ENCODE results near the gene CROCC2.

The CROCC2 gene

DNA sequence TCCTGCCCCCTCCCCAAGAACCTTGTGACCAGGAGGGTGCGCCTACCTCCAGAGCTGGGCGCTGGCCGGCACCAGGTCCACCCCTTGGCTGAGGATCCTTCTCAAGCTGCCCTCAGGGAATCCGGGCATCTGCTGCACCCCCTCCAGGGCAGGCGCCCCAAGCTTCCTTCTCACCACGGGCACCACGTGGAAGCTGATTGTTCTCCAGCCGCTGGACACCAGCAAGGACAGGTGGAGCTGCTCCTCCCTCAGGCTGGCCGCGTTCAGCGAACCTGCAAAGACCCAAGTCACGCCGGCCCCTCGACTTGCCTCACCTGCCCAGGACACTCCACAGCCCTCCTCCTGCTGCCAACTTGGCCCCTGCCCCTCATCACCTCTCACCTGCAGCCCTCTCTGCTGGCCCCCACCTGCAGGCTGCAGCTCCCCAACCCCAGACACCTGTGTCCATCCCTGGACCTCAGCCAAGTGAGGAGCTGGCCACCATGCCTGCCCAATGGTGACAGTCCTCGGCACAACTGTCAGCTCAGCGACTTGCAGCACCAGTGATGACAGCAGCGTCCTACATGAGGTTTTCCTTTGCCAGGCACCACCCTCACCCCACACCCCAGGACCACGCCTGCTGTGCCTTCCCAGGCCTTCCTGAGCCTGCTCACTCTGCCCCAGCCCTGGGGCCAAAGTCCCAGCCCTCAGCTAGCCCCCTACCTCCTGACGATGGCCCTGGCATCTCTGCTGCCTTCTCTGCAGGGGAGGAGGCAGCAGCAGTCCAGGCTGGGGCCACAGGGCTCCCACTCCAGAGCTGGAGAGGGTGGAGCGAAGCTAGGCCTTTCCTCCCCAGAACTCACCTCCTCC is 14.4 kb upstream of the CROCC2 start:
- DNase-seq (ENCODE audit: low read depth) = no peak

DNA sequence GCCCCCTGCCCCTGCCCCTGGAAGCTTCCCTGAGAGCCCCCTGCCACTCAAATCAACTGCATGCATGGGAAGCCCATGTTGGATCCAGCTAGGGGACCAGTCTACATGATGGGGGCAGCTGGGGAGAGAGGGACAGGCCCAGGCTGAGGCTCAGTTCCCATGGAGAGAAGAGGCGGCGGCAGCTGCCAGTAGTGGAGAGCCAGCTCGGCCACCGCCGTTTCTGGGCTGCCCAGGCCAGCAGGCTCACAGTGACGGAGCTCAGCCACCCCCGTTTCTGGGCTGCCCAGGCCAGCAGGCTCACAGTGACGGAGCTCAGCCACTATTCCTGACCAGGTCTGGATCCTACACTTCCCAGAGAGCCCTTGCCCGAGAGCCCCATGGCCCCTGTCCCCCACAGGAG is 13.8 kb upstream of the CROCC2 start:
- no peak for DNase-seq (ENCODE audit: low read depth)

DNA sequence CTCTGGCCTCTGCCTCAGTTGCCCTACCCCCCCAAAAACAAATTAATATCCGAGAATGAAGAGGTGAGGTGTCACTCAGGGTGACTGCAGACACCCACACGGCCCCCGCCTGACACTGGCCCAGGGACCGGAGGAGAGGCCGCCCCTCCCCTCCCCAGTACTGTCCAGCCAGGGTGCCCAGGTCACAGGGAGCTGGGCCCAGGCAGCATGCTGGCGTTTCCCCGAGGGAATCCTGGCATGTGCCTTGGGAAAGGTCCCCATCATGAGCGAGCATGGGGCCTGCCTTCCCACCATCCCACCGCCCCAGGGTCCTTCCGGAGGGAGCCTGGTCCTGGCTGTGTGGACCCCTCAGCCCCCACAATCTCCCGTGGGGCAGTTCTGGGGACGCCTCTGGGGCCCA is 13.2 kb upstream of the CROCC2 start:
- no peak for DNase-seq (ENCODE audit: low read depth)

DNA sequence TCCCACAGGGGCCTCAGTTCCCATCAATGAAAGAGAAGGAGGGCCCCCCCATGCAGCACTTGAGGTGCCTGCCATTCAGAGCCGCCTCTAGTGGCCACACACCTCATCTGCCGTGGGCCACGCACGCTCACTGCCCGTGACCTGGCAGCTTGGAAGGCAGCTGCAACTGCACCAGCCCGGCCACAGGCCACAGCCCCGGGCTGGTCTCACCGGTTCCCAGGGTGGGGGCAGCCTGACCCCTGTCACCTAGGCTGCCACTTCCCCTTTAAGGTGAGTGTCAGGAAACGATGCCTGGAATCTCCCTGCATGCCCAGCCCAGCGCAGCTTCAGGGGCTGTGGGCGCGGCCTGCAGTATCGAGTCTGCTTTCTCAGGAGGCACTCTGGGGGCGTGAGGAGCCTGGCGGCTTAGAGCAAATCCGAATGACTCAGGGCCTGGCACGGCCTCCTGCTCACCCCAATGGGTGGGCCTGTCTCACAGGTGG is 12.7 kb upstream of the CROCC2 start:
- no peak for DNase-seq (ENCODE audit: low read depth)

DNA sequence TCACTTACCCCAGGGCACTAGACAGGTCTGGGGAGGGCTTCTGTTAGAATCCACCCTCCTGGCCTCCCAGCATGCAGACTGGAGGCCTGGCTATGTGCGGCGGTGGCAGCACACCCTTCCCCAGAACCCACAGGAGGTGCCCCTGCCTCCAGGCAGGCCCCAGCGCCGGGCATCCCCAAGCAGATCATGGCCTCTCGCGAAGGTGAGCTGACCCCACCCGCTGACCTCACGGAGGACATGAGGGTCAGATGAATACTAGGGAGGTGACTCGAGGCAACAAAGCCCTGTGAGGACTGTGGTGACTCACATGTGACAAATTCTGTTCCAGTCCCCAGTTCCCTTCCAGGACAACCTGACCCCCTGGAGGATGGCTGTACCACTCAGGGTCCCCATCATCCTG is 12.1 kb upstream of the CROCC2 start:
- no peak for DNase-seq (ENCODE audit: low read depth)

DNA sequence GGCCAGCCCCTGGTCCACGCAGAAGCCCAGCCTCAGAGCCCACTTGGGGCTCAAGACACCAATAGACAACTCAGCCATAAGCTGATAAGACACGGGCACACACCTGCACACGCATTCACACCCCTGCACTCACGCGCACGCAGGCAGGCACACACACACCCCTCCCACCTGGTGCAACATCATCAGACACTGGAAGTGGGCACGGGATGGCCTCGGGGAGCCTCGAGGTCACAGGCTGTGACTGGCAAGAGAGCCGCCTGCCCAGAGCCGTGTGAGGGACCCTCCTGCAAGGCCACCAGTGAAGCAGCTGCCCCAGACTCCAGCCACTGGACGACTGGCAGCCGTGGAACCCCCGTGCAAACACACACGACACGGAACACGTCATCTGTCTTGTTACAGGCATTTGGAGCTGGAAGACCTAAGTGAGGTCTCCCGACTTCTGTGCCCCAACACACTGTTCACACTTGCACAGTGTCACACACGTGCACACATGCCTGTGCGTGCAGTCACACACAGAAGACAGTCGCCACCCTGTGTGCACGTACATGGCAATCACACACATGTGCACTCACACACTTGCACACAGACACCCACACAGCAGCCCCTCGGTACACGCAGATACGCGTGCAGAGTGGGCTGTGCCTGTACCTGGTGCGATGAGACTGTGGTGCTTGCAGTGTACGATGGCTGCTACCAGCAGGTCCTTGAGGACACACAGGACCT is 11.1 kb upstream of the CROCC2 start:
- DNase-seq (ENCODE audit: low read depth) = no peak

DNA sequence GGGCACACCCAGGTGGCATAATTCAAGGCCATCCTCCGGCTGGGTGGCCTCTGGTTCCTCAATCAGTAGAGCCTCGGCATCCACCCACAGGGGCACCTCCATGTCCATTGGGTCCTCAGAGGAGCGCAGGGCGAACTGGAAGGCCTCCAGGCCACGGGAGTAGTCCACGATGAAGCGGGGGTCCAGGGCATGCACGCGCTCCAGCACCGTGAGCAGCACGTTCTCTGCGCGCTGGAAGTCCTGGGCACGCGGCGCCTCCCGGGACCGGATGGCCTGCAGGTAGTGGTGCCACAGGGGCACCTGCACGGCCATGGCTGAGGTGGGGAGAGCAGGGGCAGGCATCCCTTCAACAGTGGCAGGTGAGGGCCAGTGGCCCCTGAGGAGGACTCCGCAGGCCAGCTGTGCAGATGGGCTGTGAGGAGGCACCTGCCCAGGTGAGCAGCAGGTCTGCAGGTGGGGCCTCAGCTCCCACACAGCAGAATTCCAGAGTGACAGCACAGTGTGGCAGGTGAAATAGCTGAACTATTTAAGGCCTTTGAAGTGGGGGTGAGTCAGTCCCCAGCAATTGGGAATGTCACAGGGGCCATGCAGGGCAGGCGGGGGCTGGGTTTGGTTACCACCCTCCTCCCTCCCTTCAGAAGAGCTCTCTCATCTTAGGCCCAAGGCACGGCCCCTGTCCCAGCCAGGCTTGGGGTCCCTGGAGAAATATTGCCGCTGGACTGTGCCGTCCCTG is 10.3 kb upstream of the CROCC2 start, which contains the start of gene MAB21L4:
TSS of gene MAB21L4 (minus strand) at position 501 of the 733 bp plus-strand sequence. CDS start at position 342, 159 bp downstream.
- DNase-seq (ENCODE audit: low read depth) = no peak

DNA sequence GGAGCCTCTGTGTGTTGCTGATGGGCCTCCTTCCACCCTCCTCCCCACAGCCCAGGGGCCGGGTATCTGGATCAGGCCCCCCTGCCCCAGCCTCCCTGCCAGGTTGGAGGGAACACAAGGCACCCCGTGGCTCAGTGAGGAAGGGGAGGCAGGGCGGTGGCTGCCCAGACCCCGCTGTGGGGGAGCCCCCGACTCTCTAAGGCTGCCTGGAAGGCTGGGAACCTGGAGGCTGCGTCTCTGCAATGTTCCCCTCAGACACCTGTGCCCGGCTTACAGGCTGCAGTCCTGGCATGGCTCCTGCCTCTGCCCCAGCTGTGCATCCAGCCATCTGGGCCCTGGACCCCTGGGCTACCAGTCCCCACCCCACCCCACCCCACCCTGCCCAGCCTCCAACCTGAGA is 9.7 kb upstream of the CROCC2 start:
- no peak for DNase-seq (ENCODE audit: low read depth)

DNA sequence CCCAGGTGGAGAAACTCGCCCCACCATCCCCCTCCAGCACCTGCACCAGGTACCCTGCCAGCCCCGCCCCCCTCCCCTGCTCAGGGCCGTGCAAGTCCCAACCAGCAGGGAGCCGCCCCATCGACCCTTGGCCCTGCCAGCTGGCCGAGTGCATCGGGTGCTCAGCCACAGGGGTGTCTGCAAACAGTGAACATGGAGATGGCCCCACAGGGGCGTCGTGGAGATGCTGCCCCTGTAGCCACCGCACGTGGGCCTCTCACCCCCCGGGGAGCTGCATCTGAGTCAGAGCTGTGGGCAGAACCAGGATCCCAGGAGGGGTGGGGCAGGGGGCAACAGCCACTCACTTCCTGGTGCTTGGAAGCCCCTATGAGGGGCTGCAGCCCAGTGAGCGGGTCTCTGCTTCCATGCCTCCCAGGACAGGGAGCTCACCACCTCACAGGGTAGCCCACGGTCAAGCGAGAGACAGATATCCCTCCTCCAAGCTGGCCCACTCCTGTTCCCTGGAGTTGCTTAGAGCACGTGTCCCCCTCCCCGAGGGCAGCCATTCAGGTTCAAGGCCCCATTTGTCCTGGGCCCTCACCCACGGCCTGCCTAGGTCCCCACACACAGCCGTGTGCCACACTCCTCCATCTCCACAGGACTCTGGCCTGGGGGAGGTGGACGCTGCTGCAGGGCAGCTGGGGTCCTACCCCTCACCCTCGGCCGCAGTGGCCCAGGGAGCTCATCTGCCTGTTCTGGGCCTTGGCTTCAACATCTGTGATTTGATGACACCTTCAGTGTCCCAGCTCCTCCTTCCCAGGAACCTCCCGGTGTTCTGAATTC is 9.1 kb upstream of the CROCC2 start:
- no peak for DNase-seq (ENCODE audit: low read depth)

DNA sequence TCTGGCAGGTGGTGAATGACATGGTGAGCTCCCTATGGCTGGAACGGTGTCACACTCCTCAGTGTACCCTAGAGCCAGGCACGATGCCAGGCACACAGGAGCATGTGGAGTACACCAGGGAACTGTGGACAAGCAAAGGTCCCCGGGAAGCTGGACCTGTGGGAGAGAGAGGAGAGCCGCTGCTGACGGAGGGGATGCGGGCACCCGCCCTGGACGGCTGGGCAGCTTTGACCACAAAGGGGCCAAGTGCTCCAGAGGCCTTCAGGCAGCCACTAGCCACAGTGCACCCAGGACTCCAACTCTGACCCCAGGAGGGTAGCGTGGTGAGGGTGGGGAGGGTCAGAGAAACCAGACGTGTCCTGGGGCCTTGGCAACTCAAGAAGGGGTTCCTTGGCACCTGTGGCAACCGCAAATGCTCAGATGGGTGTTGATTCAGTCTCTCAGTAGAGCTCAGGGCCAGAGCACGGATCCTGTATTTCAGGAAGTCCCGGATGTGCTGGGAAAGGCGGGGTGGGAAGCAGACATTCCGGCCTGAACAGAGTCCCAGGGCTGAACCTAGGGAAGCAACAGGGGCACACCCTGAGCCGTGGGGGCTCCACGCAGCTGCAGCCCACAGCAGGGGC is 7.9 kb upstream of the CROCC2 start:
- no peak for DNase-seq (ENCODE audit: low read depth)

DNA sequence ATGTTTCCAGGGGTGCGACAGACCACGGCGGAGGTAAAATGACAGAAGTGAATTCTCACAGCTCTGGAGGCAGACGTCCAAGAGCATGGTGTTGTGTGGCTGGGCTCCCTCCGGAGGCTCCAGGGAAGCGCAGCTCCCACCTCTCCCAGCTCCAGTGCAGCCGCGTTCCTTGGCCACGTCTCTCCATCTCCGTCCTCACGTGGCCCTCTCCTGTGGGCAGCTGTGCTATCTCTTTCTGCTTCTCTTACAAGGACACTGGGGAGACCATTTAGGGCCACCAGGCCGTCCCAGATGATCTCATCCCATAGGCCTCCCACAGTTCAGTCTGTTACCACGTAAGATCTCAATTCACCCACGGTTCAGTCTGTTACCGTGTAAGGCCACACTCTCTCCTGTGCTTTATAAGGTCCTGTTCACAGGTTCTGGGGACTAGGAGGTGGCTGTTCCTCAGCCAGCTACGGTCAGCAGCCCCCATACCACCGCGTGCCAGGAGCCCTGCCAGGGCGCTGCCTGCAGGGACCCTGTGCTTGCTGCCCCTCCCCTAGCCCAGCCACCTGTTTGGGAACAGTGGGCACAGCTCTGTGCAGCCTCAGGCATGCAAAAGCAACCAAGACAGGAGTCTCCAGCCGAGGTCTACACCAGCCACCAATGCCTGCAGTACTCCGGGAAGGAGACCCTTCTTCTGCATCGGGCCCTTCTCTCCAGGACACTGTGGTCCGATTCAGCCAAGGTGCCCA is 7.2 kb upstream of the CROCC2 start:
- DNase-seq (ENCODE audit: low read depth) = no peak

DNA sequence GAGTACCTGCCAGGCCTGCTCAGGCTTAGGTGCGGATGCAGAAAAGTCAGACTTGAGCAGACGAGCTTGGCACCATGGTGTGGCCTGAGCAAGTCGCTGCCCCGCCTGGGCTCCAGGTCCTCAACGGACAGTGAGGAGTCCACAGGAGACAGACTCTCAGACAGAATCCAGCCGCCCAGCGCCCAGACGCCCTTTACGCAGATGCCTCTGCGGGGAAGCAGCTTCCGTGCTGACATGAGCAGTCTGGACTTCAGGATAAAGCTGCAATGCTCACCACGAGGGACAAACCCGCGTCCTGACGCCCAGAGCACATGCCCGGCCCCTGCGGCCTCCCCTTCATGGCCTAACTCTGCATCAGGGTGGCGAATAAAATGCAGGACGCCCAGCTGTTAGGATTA is 6.7 kb upstream of the CROCC2 start:
- no peak for DNase-seq (ENCODE audit: low read depth)

DNA sequence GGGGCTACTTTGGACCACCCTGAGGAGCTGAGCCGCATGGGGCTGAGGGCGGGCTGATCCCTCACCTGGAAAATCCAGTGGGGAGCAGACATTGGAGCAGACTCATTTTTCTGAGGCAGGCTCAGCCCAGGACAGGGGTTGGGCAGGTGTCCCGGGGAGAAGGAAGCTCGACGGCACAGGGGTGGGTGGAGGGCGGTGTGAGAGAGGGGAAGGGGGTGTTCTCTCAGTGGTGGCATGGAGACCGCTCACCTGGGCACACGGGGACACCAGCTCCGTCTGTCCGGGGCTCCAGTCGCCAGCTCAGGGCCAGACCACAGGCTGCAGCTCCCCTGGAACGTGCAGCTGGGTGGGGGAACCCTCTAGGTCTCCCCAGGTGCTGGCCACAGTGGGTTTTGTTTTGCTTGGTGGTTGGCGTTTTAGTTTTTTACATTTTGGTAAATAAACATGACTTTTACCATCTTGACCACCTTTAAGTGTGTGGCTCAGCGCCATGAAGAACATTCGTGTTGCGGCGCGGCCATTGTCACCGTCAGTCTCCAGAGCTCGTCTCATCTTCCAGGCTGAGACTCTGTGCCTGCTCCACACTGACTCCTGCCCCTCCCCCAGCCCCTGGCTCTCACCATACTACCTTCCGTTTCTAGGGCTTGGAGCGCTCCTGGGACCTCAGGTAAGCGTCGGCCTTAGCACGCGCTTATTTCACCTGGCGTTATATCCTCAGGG is 5.8 kb upstream of the CROCC2 start:
- no peak for DNase-seq (ENCODE audit: low read depth)

DNA sequence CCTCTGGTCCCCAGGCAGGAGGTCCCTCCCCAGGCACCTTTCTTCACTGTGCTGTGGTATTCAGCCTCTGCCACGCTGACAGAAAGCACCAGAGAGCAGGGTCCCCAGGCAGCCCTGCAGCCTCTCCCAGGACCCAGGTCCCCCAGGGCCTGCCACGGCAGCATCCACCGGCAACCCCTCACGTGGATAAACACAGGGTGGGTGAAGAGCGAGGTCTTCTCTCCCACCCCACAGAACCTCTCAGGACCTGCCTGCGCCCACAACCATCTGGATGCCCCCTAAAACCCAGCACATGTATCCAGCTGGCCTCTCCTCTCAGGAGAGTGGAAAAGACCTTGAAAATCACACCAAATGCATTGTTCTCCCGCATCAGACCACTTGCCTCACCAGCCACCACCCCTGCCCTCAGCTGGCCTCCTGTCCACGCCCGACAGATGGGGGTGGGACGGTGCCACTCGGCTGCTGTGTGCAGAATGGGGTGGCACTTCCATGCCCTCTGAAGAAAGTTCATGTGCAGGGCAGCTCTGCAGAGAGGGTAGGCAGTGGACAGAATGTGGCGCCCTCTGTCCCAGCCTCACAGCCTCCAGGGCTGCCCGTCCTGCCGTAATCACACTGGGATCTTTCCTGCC is 4.0 kb upstream of the CROCC2 start:
- DNase-seq (ENCODE audit: low read depth) = no peak

DNA sequence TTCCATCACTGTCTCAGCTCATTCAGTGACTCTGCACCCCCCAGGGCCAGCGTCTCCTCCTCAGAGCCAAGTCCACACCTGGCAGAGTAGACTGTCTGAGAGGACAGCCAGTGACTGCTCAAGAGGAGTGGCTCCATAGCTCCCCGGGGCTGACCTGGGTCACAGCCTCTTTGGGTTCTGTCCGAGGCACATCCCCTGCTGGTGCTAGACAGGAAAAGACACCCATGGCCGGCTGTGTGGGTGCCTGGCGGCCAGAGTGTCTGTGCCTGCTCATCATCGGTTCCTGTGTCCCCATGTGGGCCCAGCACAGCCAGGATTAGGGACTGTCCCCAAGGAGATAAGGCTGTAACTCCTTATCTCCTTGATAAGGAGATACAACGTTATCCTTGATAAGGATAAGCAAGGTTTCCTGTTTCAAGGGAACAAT is 3.5 kb upstream of the CROCC2 start:
- DNase-seq (ENCODE audit: low read depth) = no peak

DNA sequence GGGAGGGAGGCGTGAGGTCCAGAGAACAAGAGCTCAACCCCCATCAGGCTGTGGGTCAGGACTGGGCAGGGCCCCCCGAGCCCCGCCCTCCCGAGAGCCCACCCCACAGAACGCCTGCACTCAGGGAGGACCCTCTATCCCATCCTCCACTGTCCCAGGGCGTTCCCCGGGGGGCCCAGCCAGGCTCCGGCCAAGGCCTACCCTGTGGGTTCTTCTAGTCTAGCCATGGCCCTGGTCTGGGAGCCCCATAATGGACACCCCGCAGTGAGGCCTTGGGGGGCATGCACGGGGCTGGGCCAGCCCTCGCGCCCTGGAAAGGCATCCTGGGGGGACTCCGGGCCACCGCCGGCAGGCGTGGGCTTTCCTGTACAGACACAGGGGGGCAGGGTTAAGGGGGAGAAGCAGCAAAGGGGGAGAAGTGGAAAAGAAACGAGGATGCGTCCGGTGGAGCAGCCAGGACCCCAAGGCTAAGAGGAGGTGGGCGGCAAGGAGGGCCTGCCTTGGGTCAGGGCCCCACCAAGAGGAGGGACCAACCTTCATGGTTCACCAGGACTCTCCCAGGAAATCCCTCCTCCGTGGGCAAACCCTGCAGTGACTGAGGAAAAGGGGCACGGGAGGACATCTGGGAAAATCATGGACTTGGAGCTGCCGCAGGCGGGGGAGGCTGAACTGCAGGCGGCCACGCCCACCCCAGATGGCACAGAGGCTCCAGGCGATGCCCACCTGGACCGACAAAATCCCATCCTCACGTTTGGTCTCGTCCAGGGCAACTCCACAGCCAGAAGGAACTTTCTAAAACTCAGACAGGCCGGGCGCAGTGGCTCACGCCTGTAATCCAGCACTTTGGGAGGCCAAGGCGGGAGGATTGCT is 2.7 kb upstream of the CROCC2 start:
- DNase-seq (ENCODE audit: low read depth) = no peak

DNA sequence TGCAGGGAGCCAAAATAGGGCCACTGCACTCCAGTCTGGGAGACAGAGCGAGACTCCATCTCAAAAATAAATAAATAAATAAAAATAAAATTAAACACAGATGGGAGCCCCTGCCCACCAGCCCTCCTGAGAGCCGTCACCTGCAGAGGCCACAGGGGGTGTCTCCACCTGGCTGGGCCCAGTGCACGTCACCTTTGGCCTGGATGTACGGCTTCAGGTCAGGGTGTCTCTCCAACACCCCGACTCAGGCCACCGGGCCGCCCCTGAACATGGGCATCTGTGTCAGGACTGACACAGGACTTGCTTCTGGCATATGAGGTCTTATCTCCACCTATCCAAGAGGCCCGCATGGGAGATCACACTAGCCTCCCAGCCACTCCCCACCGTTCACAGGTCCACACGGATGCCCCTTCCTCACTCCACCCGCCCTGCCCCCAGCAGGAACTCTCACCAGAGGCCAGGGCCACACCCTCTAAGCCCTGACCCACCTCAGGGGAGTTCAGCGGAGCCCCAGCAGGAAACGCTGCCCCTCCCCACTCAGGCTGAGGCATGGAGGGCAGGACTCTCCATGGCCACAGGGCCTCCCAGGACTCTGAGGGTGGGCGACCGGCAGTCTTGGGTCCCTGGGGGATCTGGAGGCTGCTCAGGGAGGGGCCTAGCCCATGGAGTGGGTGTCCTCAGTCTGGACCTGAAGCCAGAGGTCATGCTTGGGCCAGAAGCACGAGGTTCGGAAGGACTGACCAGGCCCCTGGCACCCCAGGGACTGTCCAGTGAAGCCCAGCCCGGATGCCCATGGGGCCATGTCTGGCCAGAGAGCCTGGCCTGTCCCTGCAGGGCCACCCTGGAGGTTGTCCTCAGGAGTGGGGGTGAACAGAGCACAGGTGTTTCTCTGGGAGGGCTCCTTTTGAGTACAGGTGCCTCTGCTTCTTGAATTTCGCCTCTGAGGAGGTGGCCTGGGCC is 1.6 kb upstream of the CROCC2 start:
- no peak for DNase-seq (ENCODE audit: low read depth)
